K562 (cell line): ENCODE measurements around the gene PCDH1. TPM values are rescaled to one million over a fixed set of nuclear protein-coding genes. Genes with fewer than 3 reads are reported as not detected.

Source experiments
- CAMTA2 ChIP-seq: fragments of 250-450 bp; sonication (Bioruptor Pico); conservative IDR thresholded peaks from 2 replicates; pipeline ENCODE4 v1.5.1; 2022
- COPS2 ChIP-seq: fragments of 450-650 bp; conservative IDR thresholded peaks from 2 replicates; pipeline ENCODE4 v1.6.1; 2016; ENCODE audit warnings: mild to moderate bottlenecking, moderate library complexity
- HDAC3 ChIP-seq: fragments of 450-650 bp; IDR thresholded peaks from 2 replicates; pipeline ENCODE4 v1.6.1; 2018; ENCODE audit warnings: borderline replicate concordance, mild to moderate bottlenecking, moderate library complexity; ENCODE audit not compliant: partially characterized antibody
- IFI16 ChIP-seq: fragments of 250-450 bp; sonication (Bioruptor Pico); IDR thresholded peaks from 2 replicates; pipeline ENCODE4 v2.1.2; 2022; ENCODE audit warnings: mild to moderate bottlenecking, inconsistent platforms
- KDM1A ChIP-seq, 2 experiments: fragments of 450-650 bp; IDR thresholded peaks; 2 replicates each; pipeline ENCODE4 v1.6.1; 2016; ENCODE audit warnings: mild to moderate bottlenecking in 2 of 2
- L3MBTL2 ChIP-seq: fragments of 450-650 bp; IDR thresholded peaks from 2 replicates; pipeline ENCODE4 v1.6.1; 2016; ENCODE audit warnings: mild to moderate bottlenecking, moderate library complexity
- MCM7 ChIP-seq, 2 experiments: fragments of 450-650 bp; IDR thresholded peaks; 2 replicates each; pipeline ENCODE4 v1.6.1; 2016 to 2018
- NBN ChIP-seq: fragments of 450-650 bp; IDR thresholded peaks from 2 replicates; pipeline ENCODE4 v1.6.1; 2016; ENCODE audit warnings: low read depth, mild to moderate bottlenecking
- NR2F6 ChIP-seq: fragments of 450-650 bp; formaldehyde crosslinking; IDR thresholded peaks from 2 replicates; pipeline ENCODE4 v1.4.0; 2020; ENCODE audit warnings: mild to moderate bottlenecking
- PRDM10 ChIP-seq: fragments of 450-650 bp; IDR thresholded peaks from 2 replicates; pipeline ENCODE4 v1.6.1; 2018; ENCODE audit not compliant: partially characterized antibody
- RFX5 ChIP-seq: IDR thresholded peaks from 2 replicates; pipeline ENCODE4 v1.6.1; 2011; ENCODE audit warnings: low read depth, mild to moderate bottlenecking, improper control_type of control experiment, low read length
- RUNX1 ChIP-seq: sonication (generic); IDR thresholded peaks from 2 replicates; pipeline ENCODE4 v1.6.1; 2016; ENCODE audit warnings: antibody characterized with exemption, low read depth
- SFPQ ChIP-seq: fragments of 200-400 bp; formaldehyde crosslinking; IDR thresholded peaks from 2 replicates; pipeline ENCODE4 v1.6.1; 2017; ENCODE audit warnings: mild to moderate bottlenecking, low read depth, low read length, moderate library complexity
- SRSF7 ChIP-seq: fragments of 200-400 bp; formaldehyde crosslinking; optimal IDR thresholded peaks from 2 replicates; pipeline ENCODE3; 2017; ENCODE audit warnings: mild to moderate bottlenecking, low read depth, low read length
- TAF9B ChIP-seq: fragments of 450-650 bp; IDR thresholded peaks from 2 replicates; pipeline ENCODE4 v1.6.1; 2018; ENCODE audit warnings: mild to moderate bottlenecking; ENCODE audit not compliant: partially characterized antibody
- TBL1XR1 ChIP-seq, 2 experiments: IDR thresholded peaks; 2 replicates each; pipeline ENCODE4 v1.6.1; 2012; ENCODE audit warnings: improper control_type of control experiment in 2 of 2, low read length in 2 of 2, mild to moderate bottlenecking in 1 of 2
- ZNF146 ChIP-seq: IDR thresholded peaks from one replicate; pipeline ENCODE4 v1.6.1; 2018; ENCODE audit warnings: missing compliant biosample characterization; ENCODE audit not compliant: unreplicated experiment
- ZNF253 ChIP-seq: fragments of 250-450 bp; sonication (Bioruptor Pico); conservative IDR thresholded peaks from 2 replicates; pipeline ENCODE4 v1.6.1; 2021; ENCODE audit warnings: mild to moderate bottlenecking
- ZNF282 ChIP-seq: sonication (generic); formaldehyde crosslinking; IDR thresholded peaks from 2 replicates; pipeline ENCODE4 v1.8.1; 2023; ENCODE audit warnings: missing genetic modification reagents
- ZNF311 ChIP-seq: fragments of 250-450 bp; sonication (Bioruptor Pico); IDR thresholded peaks from 2 replicates; pipeline ENCODE4 v1.4.0; 2020; ENCODE audit warnings: mild to moderate bottlenecking, moderate library complexity
- ZNF316 ChIP-seq: fragments of 450-650 bp; IDR thresholded peaks from 2 replicates; pipeline ENCODE4 v1.6.1; 2016
- ZNF583 ChIP-seq: fragments of 250-450 bp; sonication (Bioruptor Pico); IDR thresholded peaks from 2 replicates; pipeline ENCODE4 v1.4.0; 2020
- polyA plus RNA-seq, 8 experiments: library from polyadenylated mRNA; depleted of rRNA in 4 of 8; stranded (reverse) in 5 of 8; unstranded in 3 of 8; fragments of >200 nt; fragmentation: Nextera tagmentation in 2 of 8; fragmentation: Illumina TruSeq in 1 of 8; extraction: Ambion mirVana in 2 of 8; extraction: Trizol in 1 of 8; gene quantifications; 2 replicates each; pipeline versions ENCODE4 v1.2.1 to v1.2.3, GENCODE V29; 2011 to 2014; ENCODE audit warnings: inconsistent platforms in 1 of 8, missing spikeins in 1 of 8
- total RNA-seq, 7 experiments: library from RNA; depleted of rRNA in 6 of 7; stranded (reverse); fragments of >200 nt in 6 of 7; fragmentation: Illumina TruSeq in 2 of 7; extraction: Trizol in 2 of 7; gene quantifications; 2 replicates each; pipeline versions ENCODE4 v1.2.1 to v1.2.3, GENCODE V29; 2011 to 2021; ENCODE audit warnings: low replicate concordance in 1 of 7
- TF ChIP-seq, protein P1 (sequence below): sonication (generic); formaldehyde crosslinking; IDR thresholded peaks from 2 replicates; pipeline ENCODE4 v1.9.0; 2022; ENCODE audit warnings: mild to moderate bottlenecking, missing genetic modification reagents

Gene PCDH1
- total and polyA plus RNA-seq, 9 of the 15 experiments (the other 6 are each of a cell fraction or from before 2014, with no cell fraction given) = 0.11 to 3.6 (median 1.9) TPM; not detected in 1

GRCh38 chr5:141875795-141876627 lies 2.2 kb downstream of the PCDH1 start (continued):
- TF ChIP-seq ZNF282 (no peak), TAF9B (no peak), SRSF7 (no peak), NBN (no peak), COPS2 (no peak), KDM1A (IDR thresholded peaks at IDR 0.05) (peak in 1 of 2 experiments; percentile 40; a peak in 1 of 4 replicates), NR2F6 (no peak), L3MBTL2 (peak; percentile 76; the same call in 1 of the 2 replicates), PRDM10 (peak; percentile 6), RFX5 (no peak), ZNF146 (CRISPR knock-in tag) (no peak), TBL1XR1 (IDR thresholded peaks at IDR 0.05; ENCODE audit: low read length in 2 of 2) (no peak), IFI16 (no peak), SFPQ (no peak), ZNF253 (no peak), ZNF583 (no peak), ZNF316 (no peak), HDAC3 (no peak), CAMTA2 (CRISPR knock-in tag) (no peak), ZNF311 (CRISPR knock-in tag) (no peak), MCM7 (IDR thresholded peaks at IDR 0.05) (no peak), RUNX1 (no peak; the same call in 1 of the 2 replicates)
- TF ChIP-seq, protein P1, sequence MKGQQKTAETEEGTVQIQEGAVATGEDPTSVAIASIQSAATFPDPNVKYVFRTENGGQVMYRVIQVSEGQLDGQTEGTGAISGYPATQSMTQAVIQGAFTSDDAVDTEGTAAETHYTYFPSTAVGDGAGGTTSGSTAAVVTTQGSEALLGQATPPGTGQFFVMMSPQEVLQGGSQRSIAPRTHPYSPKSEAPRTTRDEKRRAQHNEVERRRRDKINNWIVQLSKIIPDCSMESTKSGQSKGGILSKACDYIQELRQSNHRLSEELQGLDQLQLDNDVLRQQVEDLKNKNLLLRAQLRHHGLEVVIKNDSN (CRISPR knock-in tag) = no peak
